GM21367 (cell line): ENCODE measurements around the gene YKT6.
"Not testable (repeated sequence)": the region's sequence is repeated elsewhere in the genome, so short reads cannot be mapped to it uniquely, and the experiment has no call there.

ENCODE experiments used
- ATAC-seq: cut with Tn5 transposase; IDR thresholded peaks from one replicate; pipeline ENCODE4 v1.9.1; 2021; ENCODE audit not compliant: unreplicated experiment

Gene YKT6

GRCh38 chr7:44172352-44172751 lies 28.4 kb upstream of the YKT6 start:
- no peak for ATAC-seq

- no peak for ATAC-seq
Measured at GRCh38 chr7:44172803-44173424, 27.9 kb upstream of the YKT6 start.

- ATAC-seq: no peak
Measured at GRCh38 chr7:44173911-44174693, 26.7 kb upstream of the YKT6 start.

- ATAC-seq: not testable (repeated sequence)
Measured at GRCh38 chr7:44174694-44174948, 26.2 kb upstream of the YKT6 start.

- ATAC-seq: no peak
Measured at GRCh38 chr7:44175730-44176129, 25.0 kb upstream of the YKT6 start.

- ATAC-seq: no peak
Measured at GRCh38 chr7:44176486-44176885, 24.3 kb upstream of the YKT6 start.

- ATAC-seq: no peak
Measured at GRCh38 chr7:44177570-44178131, 23.1 kb upstream of the YKT6 start.

GRCh38 chr7:44180631-44181030 lies 20.1 kb upstream of the YKT6 start:
- no peak for ATAC-seq

- ATAC-seq: no peak
Measured at GRCh38 chr7:44182827-44183226, 18.0 kb upstream of the YKT6 start.

GRCh38 chr7:44183386-44183785 lies 17.4 kb upstream of the YKT6 start:
- no peak for ATAC-seq

- ATAC-seq: no peak
Measured at GRCh38 chr7:44184206-44184872, 16.4 kb upstream of the YKT6 start.

- ATAC-seq: no peak
Measured at GRCh38 chr7:44184873-44185446, 15.8 kb upstream of the YKT6 start.

GRCh38 chr7:44185729-44186128 lies 15.0 kb upstream of the YKT6 start:
- no peak for ATAC-seq

- ATAC-seq: no peak
Measured at GRCh38 chr7:44186736-44187135, 14.0 kb upstream of the YKT6 start.

GRCh38 chr7:44187636-44188416 lies 13.0 kb upstream of the YKT6 start:
- no peak for ATAC-seq

- ATAC-seq: no peak
Measured at GRCh38 chr7:44188480-44189225, 12.1 kb upstream of the YKT6 start.

GRCh38 chr7:44189286-44189992 lies 11.3 kb upstream of the YKT6 start, which contains the start of gene GCK:
TSS of gene GCK (minus strand) at chr7:44189439. CDS start at chr7:44188953, 486 bp downstream.
- ATAC-seq: no peak

GRCh38 chr7:44189993-44190872 lies 10.5 kb upstream of the YKT6 start:
- no peak for ATAC-seq

GRCh38 chr7:44191171-44191570 lies 9.6 kb upstream of the YKT6 start:
- no peak for ATAC-seq
